GM23338 (cell line): Measurements from ENCODE around the gene CALML5. TPM values are rescaled to one million over a fixed set of nuclear protein-coding genes. Genes with fewer than 3 reads are reported as not detected.

Experiments used
- ATAC-seq: fragments of 200-7000 bp; cut with Tn5 transposase; 3 replicates; pipeline ENCODE4 v1.9.1; 2020
- DNase-seq: peaks from one replicate; pipeline ENCODE4 v3.0.0-alpha.2; 2015; ENCODE audit warnings: low spot score
- H2AFZ ChIP-seq: fragments of 200-600 bp; sonication (generic); 2 replicates; pipeline ENCODE4 v1.8.0; 2016; ENCODE audit warnings: antibody characterized with exemption, mild to moderate bottlenecking, moderate library complexity
- H3F3A ChIP-seq: fragments of 200-600 bp; sonication (generic); replicated peaks from 2 replicates; pipeline ENCODE4 v1.8.0; 2017; ENCODE audit warnings: antibody characterized with exemption, mixed run types, low read depth
- H3K27ac ChIP-seq: fragments of 200-600 bp; sonication (generic); 2 replicates; pipeline ENCODE4 v1.6.1; 2016; ENCODE audit warnings: low read depth
- H3K27me3 ChIP-seq: fragments of 200-600 bp; sonication (generic); 2 replicates; pipeline ENCODE4 v1.8.0; 2016; ENCODE audit warnings: mild to moderate bottlenecking, mixed run types, moderate library complexity; ENCODE audit not compliant: insufficient read depth
- H3K36me3 ChIP-seq: fragments of 200-600 bp; sonication (generic); 2 replicates; pipeline ENCODE4 v1.8.0; 2016; ENCODE audit warnings: mild to moderate bottlenecking; ENCODE audit not compliant: insufficient read depth
- H3K4me1 ChIP-seq: fragments of 200-600 bp; sonication (generic); 2 replicates; pipeline ENCODE4 v1.8.0; 2016; ENCODE audit warnings: mild to moderate bottlenecking, moderate library complexity; ENCODE audit not compliant: insufficient read depth
- H3K4me2 ChIP-seq: fragments of 200-600 bp; sonication (generic); 2 replicates; pipeline ENCODE4 v1.7.1; 2017; ENCODE audit warnings: mixed run types
- H3K4me3 ChIP-seq: fragments of 200-600 bp; sonication (generic); 2 replicates; pipeline ENCODE4 v1.6.1; 2016; ENCODE audit warnings: mixed run types
- H3K79me2 ChIP-seq: fragments of 200-600 bp; sonication (generic); replicated peaks from 2 replicates; pipeline ENCODE4 v1.8.0; 2017; ENCODE audit warnings: mild to moderate bottlenecking; ENCODE audit not compliant: insufficient read depth
- H3K9me2 ChIP-seq: fragments of 200-600 bp; sonication (generic); 2 replicates; pipeline ENCODE4 v1.8.0; 2017; ENCODE audit not compliant: insufficient read depth
- H4K20me1 ChIP-seq: fragments of 200-600 bp; sonication (generic); replicated peaks from 2 replicates; pipeline ENCODE4 v1.8.0; 2017; ENCODE audit warnings: mild to moderate bottlenecking; ENCODE audit not compliant: insufficient read depth
- H3K27ac Mint-ChIP-seq: 2 replicates; pipeline ENCODE4 v1.8.0; 2020; ENCODE audit warnings: inconsistent platforms, mild to moderate bottlenecking, moderate library complexity, mixed read lengths
- H3K27me3 Mint-ChIP-seq: 3 replicates; pipeline ENCODE4 v1.8.0; 2022; ENCODE audit warnings: low read depth, mild to moderate bottlenecking, moderate library complexity, mixed read lengths, inconsistent platforms; ENCODE audit not compliant: insufficient read depth, poor library complexity
- H3K36me3 Mint-ChIP-seq: 3 replicates; pipeline ENCODE4 v1.8.0; 2021; ENCODE audit warnings: low read depth, mild to moderate bottlenecking, inconsistent platforms, moderate library complexity, mixed read lengths
- H3K4me1 Mint-ChIP-seq: 3 replicates; pipeline ENCODE4 v1.8.0; 2020; ENCODE audit warnings: mild to moderate bottlenecking, inconsistent platforms, mixed read lengths
- H3K4me3 Mint-ChIP-seq: 3 replicates; pipeline ENCODE4 v1.8.0; 2021; ENCODE audit warnings: moderate library complexity, mild to moderate bottlenecking, inconsistent platforms, mixed read lengths
- H3K9me3 Mint-ChIP-seq: 3 replicates; pipeline ENCODE4 v1.8.0; 2020; ENCODE audit warnings: moderate library complexity, mild to moderate bottlenecking, inconsistent platforms, mixed read lengths
- CREB1 ChIP-seq: fragments of 250-450 bp; sonication (Bioruptor Pico); IDR thresholded peaks from 2 replicates; pipeline ENCODE4 v1.5.0; 2020; ENCODE audit warnings: low read depth, mild to moderate bottlenecking, moderate library complexity
- CTCF ChIP-seq, 2 experiments: fragments of 200-600 bp in 1 of 2; sonication (generic) in 1 of 2; conservative IDR thresholded peaks; 2 replicates each; pipeline versions ENCODE4 v1.5.1 to v1.6.1; 2016 to 2017; ENCODE audit warnings: antibody characterized with exemption in 2 of 2, low read depth in 2 of 2, mild to moderate bottlenecking in 2 of 2, moderate library complexity in 1 of 2
- ETS1 ChIP-seq: IDR thresholded peaks from 2 replicates; pipeline ENCODE4 v1.6.1; 2016; ENCODE audit warnings: antibody characterized with exemption
- EZH2 ChIP-seq: fragments of 200-600 bp; sonication (generic); IDR thresholded peaks from one replicate; pipeline ENCODE4 v1.8.0; 2017; ENCODE audit warnings: antibody characterized with exemption, mild to moderate bottlenecking, low read depth; ENCODE audit not compliant: unreplicated experiment
- EZH2phosphoT487 ChIP-seq: fragments of 200-600 bp; sonication (generic); IDR thresholded peaks from one replicate; pipeline ENCODE4 v1.8.1; 2018; ENCODE audit warnings: antibody characterized with exemption; ENCODE audit not compliant: unreplicated experiment
- JUNB ChIP-seq: IDR thresholded peaks from one replicate; pipeline ENCODE4 v1.6.1; 2016; ENCODE audit warnings: antibody characterized with exemption; ENCODE audit not compliant: unreplicated experiment
- POLR2AphosphoS5 ChIP-seq: IDR thresholded peaks from 2 replicates; pipeline ENCODE4 v1.6.1; 2016; ENCODE audit warnings: antibody characterized with exemption, low read depth
- REST ChIP-seq: IDR thresholded peaks from one replicate; pipeline ENCODE4 v1.6.1; 2018; ENCODE audit warnings: antibody characterized with exemption; ENCODE audit not compliant: unreplicated experiment
- STAT1 ChIP-seq: IDR thresholded peaks from one replicate; pipeline ENCODE4 v1.6.1; 2016; ENCODE audit warnings: antibody characterized with exemption; ENCODE audit not compliant: unreplicated experiment
- ZNF114 ChIP-seq: fragments of 250-450 bp; sonication (Bioruptor Pico); IDR thresholded peaks from 2 replicates; pipeline ENCODE4 v1.5.0; 2020; ENCODE audit warnings: mild to moderate bottlenecking, moderate library complexity
- ZNF331 ChIP-seq: fragments of 250-450 bp; sonication (Bioruptor Pico); IDR thresholded peaks from 2 replicates; pipeline ENCODE4 v1.5.0; 2020; ENCODE audit warnings: low read depth, mild to moderate bottlenecking, moderate library complexity
- polyA plus RNA-seq: library from polyadenylated mRNA; unstranded; fragments of >200 nt; fragmentation: Nextera tagmentation; extraction: Ambion mirVana; gene quantifications from 2 replicates; pipeline ENCODE4 v1.2.1, GENCODE V29; 2016
- total RNA-seq: library from RNA; depleted of rRNA; stranded (reverse); fragments of >200 nt; shearing (Covaris generic); gene quantifications from 2 replicates; pipeline ENCODE4 v1.2.3, GENCODE V29; 2014

Gene CALML5
- total and polyA plus RNA-seq, 2 experiments from 2014 or later, result 0.40 TPM; not detected in 1

GRCh38 chr10:5532307-5532605, 32.9 kb upstream of the CALML5 start:
- H3K4me2 ChIP-seq, result no peak overlapping the region
- no peak for DNase-seq
- H3K4me1 ChIP-seq, result no peaks in the 10 kb centered on the region
- no peak overlapping the region for H3K4me3 Mint-ChIP-seq
- no peaks in the 10 kb centered on the region for H3K9me2 ChIP-seq
- H4K20me1 ChIP-seq, result no peaks in the 10 kb centered on the region
- no peaks in the 10 kb centered on the region for H3K36me3 Mint-ChIP-seq
- H3K9me3 Mint-ChIP-seq, result peaks cover 3% of the 10 kb centered on the region; the same call in 2 of the 3 replicates
- H3K36me3 ChIP-seq, result no peaks in the 10 kb centered on the region
- H3K4me1 Mint-ChIP-seq, result peaks cover 3% of the 10 kb centered on the region
- no peak overlapping the region for H3K27ac ChIP-seq
- H2AFZ ChIP-seq, result no peak overlapping the region
- H3F3A ChIP-seq, result no peaks in the 10 kb centered on the region
- H3K27ac Mint-ChIP-seq, result no peak overlapping the region
- H3K27me3 Mint-ChIP-seq, result peaks cover 12% of the 10 kb centered on the region
- no peak overlapping the region for H3K4me3 ChIP-seq
- ATAC-seq, result no peak
- TF ChIP-seq JUNB, result no peak
- no peak for TF ChIP-seq POLR2AphosphoS5
- TF ChIP-seq STAT1, result no peak
- no peak for TF ChIP-seq EZH2phosphoT487
- no peak for TF ChIP-seq REST
- TF ChIP-seq ZNF114, result no peak
- no peak for TF ChIP-seq EZH2
- no peak for TF ChIP-seq CTCF (conservative IDR thresholded peaks at IDR 0.05; ENCODE audit: low read depth in 2 of 2)
- TF ChIP-seq CREB1 (CRISPR knock-in tag), result no peak
- TF ChIP-seq ZNF331 (CRISPR knock-in tag), result no peak
- no peak for TF ChIP-seq ETS1
- no peaks in the 10 kb centered on the region for H3K27me3 ChIP-seq
- no peaks in the 10 kb centered on the region for H3K79me2 ChIP-seq
